Subcutaneous abdominal adipose tissue (tissue), 5 donors: ENCODE measurements around the gene ZNF536.

Source experiments
- H3K27ac ChIP-seq: one replicate; pipeline ENCODE4 v1.7.0; 2013; ENCODE audit warnings: low read depth, mild to moderate bottlenecking, inconsistent platforms, low read length, moderate library complexity
- H3K27me3 ChIP-seq, 5 donors: one replicate each; pipeline ENCODE4 v1.7.0; 2013; ENCODE audit warnings: low read length in 5 of 5, inconsistent platforms in 1 of 5; ENCODE audit not compliant: control insufficient read depth in 5 of 5, insufficient read depth in 4 of 5
- H3K36me3 ChIP-seq, 5 donors: one replicate each; pipeline ENCODE4 v1.7.0; 2013; ENCODE audit warnings: low read length in 5 of 5; ENCODE audit not compliant: control insufficient read depth in 5 of 5, insufficient read depth in 5 of 5
- H3K4me1 ChIP-seq, 5 donors: one replicate each; pipeline ENCODE4 v1.7.0; 2013; ENCODE audit warnings: low read length in 5 of 5, mild to moderate bottlenecking in 3 of 5, moderate library complexity in 1 of 5; ENCODE audit not compliant: control insufficient read depth in 5 of 5, insufficient read depth in 5 of 5
- H3K4me3 ChIP-seq, 5 donors: one replicate each; pipeline ENCODE4 v1.7.0; 2013; ENCODE audit warnings: low read length in 5 of 5, low read depth in 1 of 5
- H3K9ac ChIP-seq, 5 donors: one replicate each; pipeline ENCODE4 v1.7.0; 2013; ENCODE audit warnings: low read length in 5 of 5, mild to moderate bottlenecking in 4 of 5, moderate library complexity in 3 of 5
- H3K9me3 ChIP-seq, 5 donors: one replicate each; pipeline ENCODE4 v1.7.0; 2013; ENCODE audit warnings: low read length in 5 of 5; ENCODE audit not compliant: control insufficient read depth in 5 of 5
- donor health status: healthy.
- donor health status: healthy.
- donor health status: healthy.
- donor health status: healthy.
- donor health status: healthy.

Gene ZNF536

DNA sequence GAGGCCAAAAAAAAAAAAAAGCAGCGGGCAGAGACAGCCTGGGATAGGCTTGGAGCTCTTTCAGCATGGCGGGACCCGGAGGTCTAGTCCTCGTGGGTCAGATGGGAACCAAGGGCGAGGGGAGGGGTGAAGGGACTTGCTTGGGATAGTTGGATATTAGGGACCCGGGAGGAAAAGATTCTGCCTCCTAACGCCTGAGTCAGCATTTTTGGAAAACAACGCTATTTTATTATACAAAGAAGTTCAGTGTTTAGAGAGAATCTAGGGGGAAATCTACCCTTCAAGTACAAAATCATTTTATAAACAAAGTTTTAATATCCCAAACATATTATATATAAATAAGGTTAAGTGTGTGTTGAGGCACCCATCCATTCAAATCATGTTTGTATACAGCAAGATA, 156.7 kb downstream of the ZNF536 start:
- no peak overlapping the region for H3K4me3 ChIP-seq
- H3K36me3 ChIP-seq, result no peaks in the 10 kb centered on the region
- peaks cover 0 to 2% (median 0%) of the 10 kb centered on the region in 5 donors for H3K9me3 ChIP-seq
- no peak overlapping the region for H3K27ac ChIP-seq
- no peak overlapping the region for H3K9ac ChIP-seq
- peaks cover 0 to 7% (median 4%) of the 10 kb centered on the region in 5 donors for H3K27me3 ChIP-seq
- H3K4me1 ChIP-seq, result peaks cover 0 to 5% (median 0%) of the 10 kb centered on the region in 5 donors

DNA sequence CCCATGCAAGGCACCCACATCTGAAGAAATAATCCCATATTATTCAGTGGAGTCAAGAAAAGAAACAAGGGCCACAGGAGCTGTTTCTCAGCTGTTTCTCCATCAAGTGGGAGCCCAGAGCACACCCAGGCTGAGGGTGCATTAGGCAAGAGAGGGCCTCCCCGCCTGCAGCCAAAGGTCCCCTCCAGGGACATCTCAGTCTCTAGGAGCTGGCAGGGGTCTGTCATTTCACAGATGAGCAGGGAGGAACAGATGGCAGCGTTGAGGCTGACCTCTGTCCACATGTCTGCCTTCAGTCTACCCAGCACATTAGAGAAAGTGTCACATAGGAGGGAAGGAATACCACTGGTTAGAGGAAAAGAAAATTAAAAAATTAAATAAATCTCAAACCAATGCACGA, 157.7 kb downstream of the ZNF536 start:
- Histone ChIP-seq H3K9me3 (peaks cover 0 to 2% (median 0%) of the 10 kb centered on the region in 5 donors), H3K4me3 (no peak overlapping the region), H3K9ac (no peak overlapping the region), H3K4me1 (peaks cover 0 to 5% (median 0%) of the 10 kb centered on the region in 5 donors), H3K36me3 (no peaks in the 10 kb centered on the region), H3K27ac (no peak overlapping the region), H3K27me3 (peaks cover 0 to 7% (median 3%) of the 10 kb centered on the region in 5 donors)

DNA sequence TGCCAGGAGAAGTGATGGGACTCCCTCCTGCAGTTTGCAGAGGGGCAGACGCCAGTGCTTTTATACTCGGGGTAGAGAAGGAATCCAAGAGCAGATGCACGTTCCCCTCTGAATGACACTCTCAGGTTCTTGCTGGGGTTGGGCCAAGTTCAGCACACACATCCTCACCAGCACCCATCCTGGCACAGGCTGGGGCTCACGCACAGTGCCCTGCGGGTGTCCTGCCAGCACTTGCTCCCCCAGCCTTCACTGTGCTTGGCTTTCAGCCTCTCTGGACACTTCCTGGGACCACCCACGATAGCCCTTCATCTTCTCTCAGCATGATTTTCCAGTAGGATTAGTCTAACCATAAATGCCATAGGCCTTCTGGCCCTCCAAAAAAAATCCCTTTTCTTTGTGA, 158.6 kb downstream of the ZNF536 start:
- Histone ChIP-seq H3K9ac (no peak overlapping the region), H3K9me3 (peaks cover 0 to 2% (median 0%) of the 10 kb centered on the region in 5 donors), H3K27ac (no peak overlapping the region), H3K4me3 (no peak overlapping the region), H3K4me1 (peaks cover 0 to 5% (median 0%) of the 10 kb centered on the region in 5 donors), H3K36me3 (no peaks in the 10 kb centered on the region), H3K27me3 (peaks cover 0 to 8% (median 0%) of the 10 kb centered on the region in 5 donors)

DNA sequence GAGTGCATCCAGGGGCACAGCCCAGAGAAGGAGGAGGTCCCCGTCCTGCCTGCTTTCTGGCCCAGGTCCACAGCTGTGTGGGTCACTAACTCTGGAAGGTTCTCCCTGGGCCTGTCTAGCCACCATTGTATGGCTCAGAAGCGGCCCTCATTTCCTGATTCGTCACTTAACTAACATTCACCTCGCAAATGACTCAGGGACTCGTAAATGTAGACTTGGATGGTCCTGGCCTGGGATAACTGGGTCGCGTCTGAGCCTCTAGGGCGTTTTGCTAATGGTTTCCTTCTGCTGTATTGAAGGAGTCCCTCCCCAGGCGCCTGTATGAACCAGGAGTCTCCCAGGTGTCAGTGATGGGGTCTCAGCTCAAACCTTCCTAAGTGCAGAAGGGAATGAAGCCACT, 162.8 kb downstream of the ZNF536 start:
- Histone ChIP-seq H3K9ac (no peak overlapping the region), H3K4me3 (no peak overlapping the region), H3K27ac (no peak overlapping the region), H3K27me3 (peaks cover 0 to 8% (median 3%) of the 10 kb centered on the region in 5 donors), H3K4me1 (no peaks in the 10 kb centered on the region), H3K36me3 (no peaks in the 10 kb centered on the region), H3K9me3 (peaks cover 0 to 6% (median 0%) of the 10 kb centered on the region in 5 donors)

DNA sequence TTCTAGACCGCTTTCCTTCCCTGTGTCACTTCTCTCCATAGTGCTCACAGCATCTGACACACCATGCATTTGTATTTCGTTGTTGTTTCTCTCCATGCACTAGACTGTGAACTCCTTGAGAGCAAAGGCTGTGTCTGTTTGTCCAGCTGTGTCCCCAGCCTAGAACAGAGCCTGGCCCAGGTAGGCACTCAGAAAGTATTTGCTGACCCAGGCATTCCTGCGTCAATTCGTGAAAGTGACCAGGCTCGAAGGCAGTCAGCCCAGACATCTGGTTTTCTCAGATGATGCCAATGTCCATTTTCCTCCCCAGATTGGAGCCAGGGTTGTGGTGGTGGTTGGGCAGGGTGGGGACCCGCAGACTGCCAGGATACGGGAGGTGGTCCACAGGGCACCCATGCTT, 164.8 kb downstream of the ZNF536 start:
- H3K27me3 ChIP-seq, result peaks cover 0 to 8% (median 3%) of the 10 kb centered on the region in 5 donors
- H3K9me3 ChIP-seq, result peaks cover 0 to 6% (median 2%) of the 10 kb centered on the region in 5 donors
- H3K9ac ChIP-seq, result no peak overlapping the region
- H3K36me3 ChIP-seq, result no peaks in the 10 kb centered on the region
- H3K27ac ChIP-seq, result no peak overlapping the region
- H3K4me3 ChIP-seq, result no peak overlapping the region
- no peaks in the 10 kb centered on the region for H3K4me1 ChIP-seq

DNA sequence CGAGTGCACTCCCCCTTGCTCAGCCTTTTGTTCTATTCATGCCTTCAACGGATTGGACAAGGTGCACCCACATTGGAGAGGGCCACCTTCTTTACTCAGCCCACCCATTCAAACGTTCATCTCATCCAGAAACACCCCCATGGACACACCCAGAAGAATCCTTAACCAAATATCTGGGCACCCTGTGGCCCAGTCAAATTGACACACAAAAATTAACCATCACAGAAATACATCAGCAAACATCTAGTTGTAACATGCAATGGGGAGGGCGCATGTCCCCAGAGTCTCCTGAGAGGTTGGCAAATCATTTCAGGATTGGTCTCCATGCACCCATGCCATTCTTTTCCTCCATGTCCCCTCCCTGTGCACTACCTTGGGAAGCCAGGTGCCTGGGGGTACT, 167.1 kb downstream of the ZNF536 start:
- peaks cover 0 to 6% (median 2%) of the 10 kb centered on the region in 5 donors for H3K9me3 ChIP-seq
- no peak overlapping the region for H3K27ac ChIP-seq
- H3K4me1 ChIP-seq, result no peaks in the 10 kb centered on the region
- H3K36me3 ChIP-seq, result no peaks in the 10 kb centered on the region
- H3K4me3 ChIP-seq, result no peak overlapping the region
- H3K27me3 ChIP-seq, result peaks cover 0 to 8% (median 3%) of the 10 kb centered on the region in 5 donors
- no peak overlapping the region for H3K9ac ChIP-seq

DNA sequence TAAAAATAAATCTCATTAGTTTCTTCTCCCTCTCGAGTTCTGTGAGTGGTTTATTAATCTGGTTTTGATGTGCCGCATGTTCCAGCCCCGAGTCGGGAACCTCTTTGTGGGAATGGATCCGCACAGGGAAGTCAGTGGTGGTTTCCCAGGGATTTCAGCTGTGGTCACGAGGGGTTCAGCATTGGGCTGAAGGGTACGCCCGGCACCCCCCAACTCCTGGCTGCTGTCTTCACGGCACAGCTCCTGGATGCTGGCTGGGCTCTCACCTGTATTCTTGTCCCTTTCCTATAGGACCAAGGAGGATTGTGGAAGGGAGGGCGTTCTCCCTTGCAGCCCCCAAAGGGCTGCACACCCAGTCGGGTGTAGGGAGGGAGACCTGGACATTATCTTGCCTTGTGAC, 167.8 kb downstream of the ZNF536 start:
- peaks cover 0 to 6% (median 2%) of the 10 kb centered on the region in 5 donors for H3K9me3 ChIP-seq
- H3K9ac ChIP-seq, result no peak overlapping the region
- peaks cover 0 to 6% (median 3%) of the 10 kb centered on the region in 5 donors for H3K27me3 ChIP-seq
- H3K36me3 ChIP-seq, result no peaks in the 10 kb centered on the region
- no peak overlapping the region for H3K27ac ChIP-seq
- H3K4me1 ChIP-seq, result no peaks in the 10 kb centered on the region
- H3K4me3 ChIP-seq, result no peak overlapping the region

DNA sequence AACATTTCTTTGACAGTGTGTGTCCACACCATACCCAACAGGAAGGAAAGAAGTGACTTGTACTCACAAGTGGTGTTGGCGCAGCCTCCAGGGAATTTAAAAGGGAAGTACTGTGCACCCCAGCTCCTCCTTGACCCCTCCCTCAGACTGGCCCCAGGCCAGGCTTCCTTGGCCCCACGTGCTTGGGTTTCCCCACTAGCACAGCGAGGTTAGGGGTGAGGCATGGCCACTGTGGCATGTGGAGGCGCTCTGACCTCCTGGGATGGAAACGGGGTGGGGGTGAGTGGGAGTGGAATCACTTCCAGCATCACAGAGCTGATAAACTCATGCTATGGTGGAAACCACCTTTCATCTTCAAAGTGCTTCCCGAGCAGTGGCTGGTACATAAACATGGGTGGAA, 168.6 kb downstream of the ZNF536 start:
- H3K4me3 ChIP-seq, result no peak overlapping the region
- H3K9me3 ChIP-seq, result peaks cover 0 to 6% (median 2%) of the 10 kb centered on the region in 5 donors
- H3K36me3 ChIP-seq, result no peaks in the 10 kb centered on the region
- peaks cover 0 to 6% (median 3%) of the 10 kb centered on the region in 5 donors for H3K27me3 ChIP-seq
- H3K4me1 ChIP-seq, result no peaks in the 10 kb centered on the region
- H3K9ac ChIP-seq, result no peak overlapping the region
- H3K27ac ChIP-seq, result no peak overlapping the region

DNA sequence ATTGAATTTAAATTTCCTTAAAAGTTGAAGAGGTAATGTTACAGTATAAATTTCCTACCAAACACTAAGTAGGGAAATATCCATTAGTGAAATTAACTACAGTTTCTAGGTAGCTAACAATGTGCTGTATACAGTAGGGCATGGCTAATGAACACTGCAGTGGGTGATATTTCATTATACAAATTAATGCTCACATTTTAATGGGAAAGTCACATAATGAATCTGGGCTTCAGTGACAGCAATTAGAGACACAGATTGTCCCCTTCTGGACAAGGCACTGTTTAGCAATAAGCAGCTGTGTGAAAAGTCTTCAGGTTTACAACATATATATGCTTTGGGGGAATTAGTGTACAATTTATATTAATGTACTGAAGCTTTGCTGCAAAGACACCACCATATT, 169.4 kb downstream of the ZNF536 start:
- H3K4me3 ChIP-seq, result no peak overlapping the region
- H3K36me3 ChIP-seq, result no peaks in the 10 kb centered on the region
- peaks cover 0 to 3% (median 0%) of the 10 kb centered on the region in 5 donors for H3K27me3 ChIP-seq
- H3K27ac ChIP-seq, result no peak overlapping the region
- H3K4me1 ChIP-seq, result no peaks in the 10 kb centered on the region
- no peak overlapping the region for H3K9ac ChIP-seq
- H3K9me3 ChIP-seq, result peaks cover 0 to 6% (median 2%) of the 10 kb centered on the region in 5 donors

DNA sequence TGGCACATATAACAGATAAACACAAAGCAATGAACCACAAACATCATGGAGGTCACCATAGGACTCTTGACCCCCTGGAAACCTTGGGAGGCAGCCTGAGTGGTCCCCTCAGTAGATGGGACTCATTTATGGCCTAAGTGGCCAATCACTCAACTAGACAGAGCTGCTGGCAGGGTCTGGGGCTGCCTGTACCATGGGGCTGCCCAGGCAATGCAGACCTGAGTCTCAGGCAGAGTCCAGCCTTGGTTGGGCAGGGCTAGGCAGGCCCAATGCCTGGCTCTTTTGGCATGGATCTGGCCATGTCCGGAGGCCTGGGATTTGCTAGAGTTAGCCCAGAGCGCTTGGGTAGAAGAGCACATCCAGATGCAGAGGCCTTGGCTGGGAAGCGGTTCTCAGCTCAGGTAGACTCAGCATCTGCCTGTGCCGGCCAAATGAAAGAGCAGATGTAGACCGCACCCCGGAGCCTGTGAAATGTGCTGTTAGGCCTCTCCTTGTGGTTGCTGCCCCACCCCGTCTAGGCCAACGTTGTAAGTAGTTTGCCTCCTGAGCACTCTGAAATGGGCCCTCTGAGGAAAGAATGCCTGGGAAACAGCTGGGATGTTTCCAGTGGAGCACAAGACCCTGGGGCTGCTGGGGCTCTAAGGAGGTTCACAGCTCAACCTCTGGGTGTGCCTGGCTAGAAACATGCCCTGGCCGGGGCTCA, 171.2 kb downstream of the ZNF536 start:
- H3K27me3 ChIP-seq, result no peaks in the 10 kb centered on the region
- no peaks in the 10 kb centered on the region for H3K4me1 ChIP-seq
- no peak overlapping the region for H3K4me3 ChIP-seq
- no peak overlapping the region for H3K9ac ChIP-seq
- H3K27ac ChIP-seq, result no peak overlapping the region
- H3K36me3 ChIP-seq, result no peaks in the 10 kb centered on the region
- peaks cover 0 to 6% (median 2%) of the 10 kb centered on the region in 5 donors for H3K9me3 ChIP-seq
